Mesendoderm (in vitro differentiated cells): ENCODE measurements around the gene SLC11A2.

Experiments
- DNase-seq: peaks from one replicate; pipeline ENCODE4 v3.0.0; 2013
- H2AK5ac ChIP-seq: 2 replicates; pipeline ENCODE4 v1.6.1; 2013; ENCODE audit warnings: low read length, inconsistent platforms
- H2BK120ac ChIP-seq: 2 replicates; pipeline ENCODE4 v1.6.1; 2013; ENCODE audit warnings: low read depth, mild to moderate bottlenecking, low read length, moderate library complexity, mixed read lengths
- H2BK15ac ChIP-seq: replicated peaks from 2 replicates; pipeline ENCODE4 v1.6.1; 2013; ENCODE audit warnings: low read depth, mild to moderate bottlenecking, moderate library complexity
- H2BK5ac ChIP-seq: 2 replicates; pipeline ENCODE4 v1.6.1; 2013; ENCODE audit warnings: low read length, inconsistent platforms
- H3K18ac ChIP-seq: 2 replicates; pipeline ENCODE4 v1.6.1; 2013; ENCODE audit warnings: mild to moderate bottlenecking, low read length, mixed read lengths
- H3K23ac ChIP-seq: one replicate; pipeline ENCODE4 v1.6.1; 2013; ENCODE audit warnings: low read length
- H3K27ac ChIP-seq: 2 replicates; pipeline ENCODE4 v1.5.1; 2013; ENCODE audit warnings: low read depth, mild to moderate bottlenecking, inconsistent platforms, low read length, moderate library complexity
- H3K27me3 ChIP-seq: 2 replicates; pipeline ENCODE4 v1.6.1; 2013; ENCODE audit warnings: low read length, control low read depth, mild to moderate bottlenecking, inconsistent platforms; ENCODE audit not compliant: insufficient read depth, poor library complexity
- H3K36me3 ChIP-seq: 2 replicates; pipeline ENCODE4 v1.6.1; 2013; ENCODE audit warnings: low read length, inconsistent platforms; ENCODE audit not compliant: control insufficient read depth, insufficient read depth
- H3K4ac ChIP-seq: one replicate; pipeline ENCODE4 v1.6.1; 2013; ENCODE audit warnings: low read depth, mild to moderate bottlenecking, low read length, moderate library complexity
- H3K4me1 ChIP-seq: 2 replicates; pipeline ENCODE4 v1.6.1; 2013; ENCODE audit warnings: low read depth, low read length, inconsistent platforms; ENCODE audit not compliant: control insufficient read depth
- H3K4me2 ChIP-seq: 2 replicates; pipeline ENCODE4 v1.6.1; 2013; ENCODE audit warnings: low read length
- H3K4me3 ChIP-seq: 2 replicates; pipeline ENCODE4 v1.5.1; 2013; ENCODE audit warnings: mild to moderate bottlenecking, low read length
- H3K56ac ChIP-seq: one replicate; pipeline ENCODE4 v1.6.1; 2013; ENCODE audit warnings: low read length
- H3K79me1 ChIP-seq: 2 replicates; pipeline ENCODE4 v1.6.1; 2013; ENCODE audit warnings: low read length, inconsistent platforms
- H3K79me2 ChIP-seq: 2 replicates; pipeline ENCODE4 v1.6.1; 2013; ENCODE audit warnings: mild to moderate bottlenecking, low read length; ENCODE audit not compliant: control insufficient read depth, insufficient read depth
- H3K9ac ChIP-seq: 2 replicates; pipeline ENCODE4 v1.6.1; 2013; ENCODE audit warnings: low read length, inconsistent platforms
- H4K5ac ChIP-seq: one replicate; pipeline ENCODE4 v1.6.1; 2013; ENCODE audit warnings: low read length
- H4K8ac ChIP-seq: one replicate; pipeline ENCODE4 v1.6.1; 2013; ENCODE audit warnings: low read depth, mild to moderate bottlenecking, control low read depth, low read length, moderate library complexity
- WGBS: extraction: QIAGEN DNeasy Blood & Tissue Kit; methylation state at CpG from one replicate; pipeline ENCODE4 v1.1.7; 2013; ENCODE audit warnings: low lambda C conversion rate, missing lambda C conversion rate; ENCODE audit not compliant: insufficient coverage; ENCODE audit errors: extremely low coverage; 5-methylcytosine and 5-hydroxymethylcytosine counted together

Gene SLC11A2

DNA sequence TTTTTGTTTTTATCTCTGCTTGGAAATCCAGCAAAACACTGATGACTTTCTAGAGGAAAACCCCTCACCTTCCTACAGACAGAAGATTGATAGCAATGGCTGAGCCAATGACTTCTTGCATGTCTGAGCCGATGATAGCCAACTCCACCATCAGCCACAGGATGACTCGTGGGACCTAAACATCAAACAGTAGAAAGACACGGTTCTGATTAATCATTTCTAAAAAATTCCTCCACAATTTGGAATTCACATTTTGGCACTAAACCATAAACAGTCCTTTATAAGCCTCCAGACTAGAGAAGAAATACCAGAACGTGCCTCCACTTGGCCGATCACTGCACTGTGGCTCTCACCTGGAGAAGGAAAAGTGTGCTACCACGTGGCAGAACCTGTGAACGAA, 25.9 kb downstream of the SLC11A2 start:
- DNase-seq: no peak
- Histone ChIP-seq H4K8ac (no peak overlapping the region), H3K4me1 (peaks cover 3% of the 10 kb centered on the region), H3K4ac (no peak overlapping the region), H2BK15ac (no peak overlapping the region), H3K27ac (no peak overlapping the region), H3K18ac (no peak overlapping the region), H3K9ac (no peak overlapping the region), H2AK5ac (no peak overlapping the region), H2BK5ac (no peak overlapping the region), H2BK120ac (no peak overlapping the region), H3K27me3 (no peaks in the 10 kb centered on the region), H3K79me1 (no peaks in the 10 kb centered on the region), H3K23ac (no peak overlapping the region), H3K56ac (no peak overlapping the region), H3K4me3 (no peak overlapping the region), H3K79me2 (no peaks in the 10 kb centered on the region), H4K5ac (no peak overlapping the region), H3K4me2 (no peak overlapping the region), H3K36me3 (no peaks in the 10 kb centered on the region)
- no CpG with 5 or more reads among the region's 7 CpGs for WGBS

DNA sequence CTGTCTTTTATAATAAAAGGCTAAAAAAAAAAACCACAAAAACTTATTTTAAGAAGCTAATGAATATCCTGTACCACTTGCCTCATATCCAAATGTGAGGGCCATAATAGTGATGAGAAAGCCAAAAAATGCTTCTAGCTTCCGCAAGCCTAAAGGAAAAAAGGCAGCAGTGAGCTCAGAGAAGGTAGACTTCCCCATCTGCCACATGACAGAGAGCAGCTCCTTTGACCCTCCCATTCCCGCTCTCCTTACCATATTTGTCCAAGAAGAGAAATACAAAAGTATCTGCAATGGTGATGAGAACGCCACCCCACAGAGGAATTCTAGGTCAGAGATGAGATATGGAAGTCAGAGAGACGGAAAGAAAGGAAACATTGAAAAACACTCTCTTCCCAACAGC, 27.1 kb downstream of the SLC11A2 start:
- Histone ChIP-seq H3K36me3 (no peaks in the 10 kb centered on the region), H4K8ac (no peak overlapping the region), H3K23ac (no peak overlapping the region), H3K18ac (no peak overlapping the region), H3K9ac (no peak overlapping the region), H2BK15ac (no peak overlapping the region), H3K27me3 (no peaks in the 10 kb centered on the region), H2AK5ac (no peak overlapping the region), H2BK5ac (no peak overlapping the region), H3K4me2 (no peak overlapping the region), H3K4ac (no peak overlapping the region), H3K56ac (no peak overlapping the region), H3K79me2 (no peaks in the 10 kb centered on the region), H3K4me3 (no peak overlapping the region), H3K4me1 (no peaks in the 10 kb centered on the region), H3K79me1 (no peaks in the 10 kb centered on the region), H2BK120ac (no peak overlapping the region), H4K5ac (no peak overlapping the region), H3K27ac (no peak overlapping the region)
- WGBS: no CpG with 5 or more reads among the region's 4 CpGs
- no peak for DNase-seq

DNA sequence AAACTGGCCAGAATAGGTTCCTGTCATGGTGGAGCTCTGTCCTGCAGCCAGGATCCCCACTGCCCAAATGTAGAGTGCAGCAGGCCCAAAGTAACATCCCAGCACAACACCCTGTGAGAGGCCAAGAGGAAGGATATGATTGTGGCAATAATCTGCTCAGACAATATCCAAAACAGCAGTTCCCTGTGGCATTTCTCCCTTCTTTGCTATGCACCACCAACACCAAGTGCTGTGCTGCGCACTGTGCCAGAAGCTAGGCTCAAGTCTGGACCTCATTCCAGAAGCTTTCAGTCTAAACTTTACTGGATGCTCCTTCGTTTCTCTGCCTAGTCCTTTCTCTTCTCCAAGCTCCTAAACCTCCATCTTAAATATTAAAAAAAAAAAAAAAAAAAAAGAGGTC, 33.4 kb downstream of the SLC11A2 start:
- Histone ChIP-seq H3K4me3 (no peak overlapping the region), H3K4ac (no peak overlapping the region), H2BK15ac (no peak overlapping the region), H4K5ac (no peak overlapping the region), H2AK5ac (no peak overlapping the region), H3K27ac (no peak overlapping the region), H3K4me1 (no peaks in the 10 kb centered on the region), H3K79me2 (no peaks in the 10 kb centered on the region), H3K4me2 (no peak overlapping the region), H2BK5ac (no peak overlapping the region), H3K9ac (no peak overlapping the region), H3K18ac (no peak overlapping the region), H3K23ac (no peak overlapping the region), H3K79me1 (no peaks in the 10 kb centered on the region), H3K27me3 (no peaks in the 10 kb centered on the region), H2BK120ac (no peak overlapping the region), H3K56ac (no peak overlapping the region), H4K8ac (no peak overlapping the region), H3K36me3 (peaks cover 8% of the 10 kb centered on the region)
- DNase-seq: no peak
- no CpG with 5 or more reads among the region's 2 CpGs for WGBS

DNA sequence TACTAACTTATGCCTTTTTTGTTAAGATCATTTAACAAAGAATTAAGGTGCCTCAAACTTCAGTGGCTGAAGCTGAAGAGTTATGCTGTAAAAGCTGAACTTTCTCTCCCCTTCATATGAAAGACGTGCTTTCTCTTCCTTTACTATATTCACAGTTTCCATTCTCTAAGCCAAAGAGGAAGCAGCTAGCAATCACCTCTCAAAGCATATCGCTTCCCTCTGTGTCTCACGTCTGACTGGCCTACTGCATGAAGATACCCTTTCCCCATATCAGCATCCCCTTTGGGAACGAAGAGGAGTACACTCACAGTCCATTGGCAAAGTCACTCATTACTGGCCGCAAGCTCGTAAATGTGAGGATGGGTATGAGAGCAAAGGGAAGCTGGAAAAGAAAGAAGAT, 34.9 kb downstream of the SLC11A2 start:
- H2BK15ac ChIP-seq: no peak overlapping the region
- no peak overlapping the region for H2BK120ac ChIP-seq
- no peak overlapping the region for H4K5ac ChIP-seq
- no peaks in the 10 kb centered on the region for H3K4me1 ChIP-seq
- no peak overlapping the region for H3K4ac ChIP-seq
- no peaks in the 10 kb centered on the region for H3K79me2 ChIP-seq
- peaks cover 8% of the 10 kb centered on the region for H3K36me3 ChIP-seq
- no peak overlapping the region for H3K9ac ChIP-seq
- no CpG with 5 or more reads among the region's 6 CpGs for WGBS
- H3K18ac ChIP-seq: no peak overlapping the region
- no peak overlapping the region for H2BK5ac ChIP-seq
- no peaks in the 10 kb centered on the region for H3K27me3 ChIP-seq
- DNase-seq: no peak
- H4K8ac ChIP-seq: no peak overlapping the region
- H2AK5ac ChIP-seq: no peak overlapping the region
- no peak overlapping the region for H3K23ac ChIP-seq
- H3K56ac ChIP-seq: no peak overlapping the region
- H3K4me2 ChIP-seq: no peak overlapping the region
- H3K79me1 ChIP-seq: no peaks in the 10 kb centered on the region
- H3K4me3 ChIP-seq: no peak overlapping the region
- no peak overlapping the region for H3K27ac ChIP-seq

DNA sequence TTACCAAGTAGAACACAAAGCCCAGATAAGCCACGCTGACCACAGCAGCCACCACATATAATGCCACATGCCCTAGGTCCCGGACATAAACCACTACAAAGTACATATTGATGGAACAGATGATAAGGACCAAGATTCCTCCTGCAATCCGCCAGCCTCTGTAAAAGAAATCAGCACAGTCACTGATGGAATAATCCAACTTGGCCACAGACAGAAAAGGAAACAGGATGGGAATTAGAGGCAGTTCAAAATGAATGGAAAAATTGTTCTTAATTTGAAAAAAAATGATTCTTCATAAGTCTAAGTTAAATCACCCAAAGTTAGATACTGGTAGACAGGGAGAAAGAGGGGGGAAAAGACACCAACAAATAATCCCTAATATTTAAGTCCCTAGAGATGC, 35.4 kb downstream of the SLC11A2 start:
- no peak overlapping the region for H4K5ac ChIP-seq
- H2BK5ac ChIP-seq: no peak overlapping the region
- no peaks in the 10 kb centered on the region for H3K4me1 ChIP-seq
- no peak overlapping the region for H3K4me2 ChIP-seq
- H3K4ac ChIP-seq: no peak overlapping the region
- H3K23ac ChIP-seq: no peak overlapping the region
- no peak overlapping the region for H3K18ac ChIP-seq
- H3K56ac ChIP-seq: no peak overlapping the region
- no peak overlapping the region for H3K27ac ChIP-seq
- no peaks in the 10 kb centered on the region for H3K79me1 ChIP-seq
- no peak overlapping the region for H3K9ac ChIP-seq
- H2BK120ac ChIP-seq: no peak overlapping the region
- H2BK15ac ChIP-seq: no peak overlapping the region
- H2AK5ac ChIP-seq: no peak overlapping the region
- no CpG with 5 or more reads among the region's 3 CpGs for WGBS
- H3K27me3 ChIP-seq: no peaks in the 10 kb centered on the region
- no peak for DNase-seq
- H3K79me2 ChIP-seq: no peaks in the 10 kb centered on the region
- peaks cover 8% of the 10 kb centered on the region for H3K36me3 ChIP-seq
- no peak overlapping the region for H3K4me3 ChIP-seq
- H4K8ac ChIP-seq: no peak overlapping the region

DNA sequence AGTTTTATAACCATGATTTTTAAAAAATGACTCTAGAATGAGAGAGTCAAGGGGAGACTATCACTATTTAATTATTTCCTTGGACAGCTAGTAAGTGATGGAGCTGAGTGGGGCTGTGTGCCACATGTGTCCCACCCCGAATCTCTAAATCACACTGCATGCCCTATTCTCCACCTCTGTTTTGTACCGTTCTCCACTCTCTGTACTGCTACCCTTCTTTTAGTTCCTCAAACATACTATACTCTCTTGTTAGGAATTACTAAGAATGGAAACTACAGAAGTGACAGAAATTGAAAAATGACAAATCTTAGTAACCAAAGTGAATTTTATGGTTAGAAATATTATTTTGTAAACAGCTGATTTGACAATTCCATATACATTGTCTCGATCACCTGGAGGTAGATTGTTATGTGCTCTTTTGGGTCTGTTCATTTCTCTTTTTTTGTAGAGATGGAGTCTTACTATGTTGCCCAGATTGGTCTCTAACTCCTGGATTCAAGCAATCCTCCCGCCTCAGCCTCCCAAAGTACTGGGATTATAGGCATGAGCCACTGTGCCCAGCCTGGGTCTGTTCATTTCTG, 35.9 kb downstream of the SLC11A2 start:
- Histone ChIP-seq H2BK5ac (no peak overlapping the region), H4K8ac (no peak overlapping the region), H3K79me1 (no peaks in the 10 kb centered on the region), H3K27ac (no peak overlapping the region), H3K27me3 (no peaks in the 10 kb centered on the region), H3K36me3 (peaks cover 8% of the 10 kb centered on the region), H2AK5ac (no peak overlapping the region), H3K4me2 (no peak overlapping the region), H3K9ac (no peak overlapping the region), H2BK15ac (no peak overlapping the region), H3K4me3 (no peak overlapping the region), H3K79me2 (no peaks in the 10 kb centered on the region), H3K56ac (no peak overlapping the region), H3K4ac (no peak overlapping the region), H3K4me1 (no peaks in the 10 kb centered on the region), H3K23ac (no peak overlapping the region), H2BK120ac (no peak overlapping the region), H4K5ac (no peak overlapping the region), H3K18ac (no peak overlapping the region)
- WGBS: no CpG with 5 or more reads among the region's 4 CpGs
- DNase-seq: no peak
